Left lobe of liver (tissue), 2 donors: ENCODE results near the gene SMAD5. TPM values are rescaled to one million over a fixed set of nuclear protein-coding genes. Genes with fewer than 3 reads are reported as not detected.

Source experiments
- ATAC-seq: fragments of 200-7000 bp; cut with Tn5 transposase; one replicate; pipeline ENCODE4 v1.9.1; 2020; ENCODE audit warnings: mild to moderate bottlenecking, moderate library complexity
- DNase-seq: peaks from one replicate; pipeline ENCODE4 v3.0.0-alpha.2; 2020; ENCODE audit warnings: low spot score
- total RNA-seq: library from RNA; stranded (reverse); gene quantifications from one replicate; pipeline ENCODE4 v1.2.1, GENCODE V29; 2021
- donor health status: DM: no; HTN: no; CAD: no; lungs with moderate emphysema.
- donor health status: DM: no; HTN: yes; CAD: no.

Gene SMAD5
- total RNA-seq, 1 donor from 2014 or later = 22.8 TPM

DNA sequence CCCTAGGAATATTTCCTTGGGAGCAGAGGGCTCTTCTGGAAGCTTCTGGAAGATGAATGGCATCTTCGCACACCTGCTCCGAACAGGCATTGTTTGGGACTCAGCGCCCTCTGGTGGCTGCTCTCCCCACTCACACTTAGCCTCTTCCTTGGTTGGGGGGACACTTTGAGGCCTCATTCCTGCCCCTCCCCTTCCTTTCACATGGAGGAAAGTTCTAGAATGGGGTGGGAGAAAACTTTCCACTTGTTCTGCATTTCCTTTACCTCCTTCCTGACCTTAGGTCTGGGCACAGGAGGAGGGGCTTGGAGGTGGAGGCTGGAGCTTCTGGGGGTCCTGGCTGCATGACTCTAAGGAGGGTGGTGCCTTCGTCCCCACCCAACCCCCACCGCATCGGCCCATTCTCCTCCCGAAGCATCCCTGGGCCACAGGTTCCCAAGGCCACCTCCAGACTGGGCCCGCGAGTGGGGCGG, 79.6 kb downstream of the SMAD5 start:
- DNase-seq = peak; percentile 65
- ATAC-seq = peak; percentile 92

DNA sequence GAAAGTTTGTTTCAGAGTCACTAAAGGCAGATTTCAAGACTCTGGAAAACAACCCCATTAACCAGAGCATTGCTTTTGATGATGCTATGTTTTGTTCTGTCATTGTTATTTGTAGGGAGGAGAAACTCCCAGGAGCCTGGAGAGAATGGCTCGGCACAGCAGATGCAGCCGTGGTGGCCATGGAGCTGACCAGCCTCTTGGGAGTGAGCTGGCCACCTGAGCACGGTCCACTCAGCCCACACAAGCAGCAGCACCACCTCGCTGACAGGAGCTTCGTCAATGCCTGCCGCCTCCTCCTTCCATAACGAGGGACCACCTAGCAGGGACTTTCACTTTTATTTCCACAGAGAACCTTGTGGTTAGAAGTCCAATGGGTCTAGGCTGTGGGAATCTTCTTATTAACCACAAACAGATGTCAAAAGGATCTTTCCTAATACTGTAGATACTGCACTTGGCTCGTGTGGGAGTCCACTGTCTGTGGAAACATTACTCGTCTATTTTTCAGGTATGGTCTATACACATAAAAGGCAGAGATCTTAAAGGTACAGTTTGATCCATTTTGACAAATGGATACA, 81.4 kb downstream of the SMAD5 start:
- DNase-seq (no peak), ATAC-seq (no peak)

DNA sequence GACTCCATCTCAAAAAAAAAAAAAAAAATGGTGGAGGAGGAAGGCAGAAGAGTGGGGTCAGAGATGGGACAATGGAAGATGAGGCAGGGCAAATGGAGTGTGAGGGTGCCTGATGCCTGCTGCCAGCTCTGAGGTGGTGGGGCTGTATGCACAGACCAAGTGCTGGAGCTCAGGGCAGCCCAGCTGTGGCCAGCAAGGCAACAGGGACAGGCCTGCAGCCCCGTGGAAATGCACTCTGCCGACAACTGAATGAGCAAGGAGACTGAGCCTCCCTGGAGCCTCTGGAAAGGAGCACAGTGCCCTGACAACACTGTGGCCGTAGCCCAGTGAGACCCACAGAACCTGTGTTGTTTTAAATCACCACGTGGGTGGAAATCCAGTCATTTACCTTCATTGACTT, 83.2 kb downstream of the SMAD5 start:
- ATAC-seq (no peak), DNase-seq (no peak)

- no peak for ATAC-seq
- DNase-seq = no peak
Observed at GRCh38 chr5:136216230-136216629, 83.6 kb downstream of the SMAD5 start.

- DNase-seq (no peak), ATAC-seq (no peak)
Observed at GRCh38 chr5:136221340-136221739, 88.7 kb downstream of the SMAD5 start.

DNA sequence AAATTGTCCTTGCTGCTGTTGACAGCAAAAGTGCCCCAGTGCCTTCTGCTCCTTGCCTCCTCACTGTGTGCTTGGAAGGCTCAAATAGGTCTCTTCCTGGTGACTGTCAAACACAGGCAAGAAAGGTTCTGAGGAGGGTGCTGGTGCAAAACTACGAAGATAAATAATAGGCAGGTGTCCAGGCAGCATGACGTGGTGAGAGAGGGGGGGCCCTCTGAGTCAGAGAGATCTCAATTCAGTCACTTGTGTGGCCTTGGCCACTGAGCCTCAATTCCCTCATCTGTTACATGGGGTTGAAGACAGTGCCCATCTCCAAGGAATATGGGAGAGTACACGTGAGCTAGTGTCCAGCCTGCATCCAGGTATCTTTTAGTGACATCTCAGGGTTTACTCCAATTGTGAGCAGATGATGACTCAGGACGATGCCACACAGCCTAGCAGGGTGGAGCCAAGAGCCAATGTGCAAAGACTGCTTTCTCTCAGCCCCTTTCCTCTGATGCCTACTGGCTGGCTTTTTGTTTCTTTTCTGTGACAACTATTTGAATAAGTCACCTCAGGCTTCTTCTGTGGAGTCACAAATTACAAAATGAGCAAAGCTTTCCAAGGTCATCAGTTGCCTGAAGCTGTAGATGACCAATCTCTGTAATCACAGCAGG, 90.1 kb downstream of the SMAD5 start:
- ATAC-seq = no peak
- DNase-seq = no peak

- no peak for ATAC-seq
- no peak for DNase-seq
Observed at GRCh38 chr5:136225796-136226195, 93.2 kb downstream of the SMAD5 start.

DNA sequence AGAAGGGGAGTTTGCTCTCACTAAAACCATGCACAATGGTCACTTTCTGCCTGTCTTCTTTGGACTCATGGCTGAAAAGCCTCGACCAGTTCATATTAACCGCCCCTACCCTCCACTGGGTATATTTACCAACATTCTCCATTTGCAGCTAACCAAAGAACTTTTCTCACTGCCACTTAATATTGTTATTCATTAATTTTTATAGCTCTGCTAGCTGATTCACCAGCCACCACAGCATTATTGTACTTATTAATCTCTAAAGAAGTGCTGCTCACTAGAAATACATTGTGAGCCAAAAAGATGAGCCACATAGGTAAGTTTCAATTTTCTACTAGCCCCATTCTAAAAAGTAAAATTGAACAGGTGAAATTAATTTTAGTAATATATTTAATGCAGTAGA, 93.8 kb downstream of the SMAD5 start:
- DNase-seq (no peak), ATAC-seq (no peak)

DNA sequence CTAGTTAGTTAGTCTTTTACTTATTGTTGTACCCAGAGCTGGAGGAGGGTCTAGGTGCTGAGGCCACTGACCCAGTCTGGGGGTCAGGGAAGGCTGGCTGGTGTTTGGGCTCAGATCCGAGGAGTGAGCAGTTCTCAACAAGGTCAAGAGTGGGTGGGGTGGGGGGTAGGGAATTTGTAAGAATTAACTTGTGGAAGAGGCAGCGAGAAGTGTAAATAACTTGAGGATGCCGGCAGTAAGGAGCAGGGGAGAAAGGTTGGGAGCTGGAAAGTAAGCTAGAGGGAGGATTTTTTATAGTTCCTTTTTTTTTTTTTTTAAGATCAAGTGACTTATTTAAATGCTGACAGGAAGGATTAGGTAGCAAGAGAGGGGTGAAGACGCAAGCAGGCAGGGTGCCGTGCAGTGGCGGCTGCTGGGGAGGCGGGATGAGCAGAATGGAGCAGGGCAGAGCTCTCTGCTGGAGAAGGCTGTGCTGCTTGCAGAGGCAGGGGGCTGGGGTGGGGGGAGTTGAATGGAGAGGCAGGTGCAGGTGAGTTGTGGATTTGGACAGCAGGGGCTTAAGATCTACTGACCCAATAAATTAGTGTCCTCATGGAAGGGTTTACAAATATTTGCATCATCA, 95.6 kb downstream of the SMAD5 start:
- no peak for DNase-seq

GRCh38 chr5:136230176-136230575, 97.5 kb downstream of the SMAD5 start:
- no peak for DNase-seq
- no peak for ATAC-seq

More for the DNA sequence above, 95.6 kb downstream of the SMAD5 start:
- no peak for ATAC-seq

DNA sequence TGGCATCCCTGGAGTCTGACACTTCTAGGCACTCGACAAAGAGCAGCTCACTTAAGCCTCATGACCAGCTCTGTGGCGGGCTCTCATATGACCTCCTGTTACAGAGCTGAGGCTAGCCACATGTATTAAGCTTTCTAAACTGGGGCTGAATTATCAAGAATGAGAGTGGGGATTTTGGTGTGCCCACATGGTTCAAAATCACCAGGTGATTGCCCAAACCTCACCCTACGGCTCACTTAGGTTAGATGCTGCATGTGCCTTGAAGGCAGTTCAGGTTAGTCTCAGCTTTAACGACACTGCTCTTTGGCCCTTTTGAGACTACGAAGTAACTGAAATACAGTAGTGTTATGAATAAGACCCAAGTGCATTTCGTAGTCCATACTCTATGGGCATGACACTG, 99.7 kb downstream of the SMAD5 start:
- DNase-seq (no peak), ATAC-seq (no peak)

Other genes with a start within 250 kb of the SMAD5 start
- gene IL9, start 237.0 kb upstream of the SMAD5 start, total RNA-seq = not detected
- gene LECT2, start 177.9 kb upstream of the SMAD5 start, total RNA-seq = 6.5 TPM
- gene TGFBI, start 103.9 kb upstream of the SMAD5 start, total RNA-seq = 49.3 TPM
- gene SMIM32, start 60.3 kb downstream of the SMAD5 start, total RNA-seq = not detected
- gene TRPC7, start 232.7 kb downstream of the SMAD5 start, total RNA-seq = not detected